ENCODE data around the gene PLD3. TPM values are rescaled to one million over a fixed set of nuclear protein-coding genes. Genes with fewer than 3 reads are reported as not detected.

Gene PLD3
- total RNA-seq, 2 donors from 2014 or later: 155 to 162 TPM

DNA sequence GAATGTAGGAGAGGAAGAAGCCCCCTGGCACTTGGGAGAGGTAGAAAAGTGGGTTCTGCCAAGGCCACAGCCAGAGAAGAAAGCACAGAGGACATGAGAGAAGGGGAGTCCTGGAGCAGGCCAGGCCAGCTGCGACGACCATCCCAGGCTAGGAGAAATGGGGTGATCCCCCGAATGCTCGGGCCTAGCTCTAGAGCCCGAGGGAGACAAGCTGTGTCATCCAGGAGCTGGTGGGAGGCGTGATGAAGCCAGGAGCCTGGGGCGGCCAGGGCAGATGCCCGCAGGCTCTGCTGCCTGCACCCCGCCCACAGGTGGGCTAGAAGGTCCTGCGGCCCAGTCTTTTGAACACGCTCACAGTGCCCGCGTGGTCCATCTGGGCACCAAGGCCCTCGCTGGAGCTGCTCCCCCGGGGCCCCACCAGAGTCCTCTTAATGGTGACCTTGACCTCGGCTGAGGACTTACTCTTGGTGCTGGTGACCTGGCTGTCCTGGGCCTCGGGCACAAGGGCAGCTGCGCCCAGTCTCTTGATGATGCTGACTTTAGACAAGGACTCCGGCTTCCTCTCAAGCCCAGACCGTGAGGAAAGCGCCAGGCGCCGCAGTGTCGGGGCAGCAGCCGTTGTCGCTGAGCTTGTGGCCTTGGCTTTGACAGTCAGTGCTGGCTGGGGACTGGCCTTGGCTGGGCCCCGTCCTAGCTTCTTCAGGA is 26.8 kb upstream of the PLD3 start:
- intact Hi-C loops (cut with DNase I): no loop called here
- Histone ChIP-seq H3K27ac (no peak overlapping the region), H3K9me3 (no peaks in the 10 kb centered on the region), H3K4me3 (no peak overlapping the region), H3K36me3 (replicated peaks in 1 of 2; ENCODE audit: insufficient read depth in 1 of 2, low read depth in 2 of 2) (peaks cover 10 to 27% of the 10 kb centered on the region in 2 donors), H3K27me3 (no peaks in the 10 kb centered on the region), H3K4me1 (no peaks in the 10 kb centered on the region)
- no peak for DNase-seq
- no peak for ATAC-seq
- TF ChIP-seq POLR2A (IDR thresholded peaks at IDR 0.05) (no peak), CTCF (IDR thresholded peaks at IDR 0.05) (no peak)
- WGBS, 2 donors: 89 to 95% methylated on average over 6 to 27 of the region's 27 CpGs

- 89 to 90% methylated on average over 2 to 7 of the region's 7 CpGs for WGBS, 2 donors
- TF ChIP-seq CTCF (IDR thresholded peaks at IDR 0.05) (no peak), POLR2A (IDR thresholded peaks at IDR 0.05) (no peak)
- ATAC-seq: no peak
- Histone ChIP-seq H3K4me1 (no peaks in the 10 kb centered on the region), H3K36me3 (replicated peaks in 1 of 2; ENCODE audit: insufficient read depth in 1 of 2, low read depth in 2 of 2) (peaks cover 10 to 27% of the 10 kb centered on the region in 2 donors), H3K27ac (no peak overlapping the region), H3K27me3 (no peaks in the 10 kb centered on the region), H3K4me3 (no peak overlapping the region), H3K9me3 (no peaks in the 10 kb centered on the region)
- DNase-seq: no peak
- intact Hi-C loops (cut with DNase I): no loop called here
Observed at GRCh38 chr19:40322271-40322610, 26.3 kb upstream of the PLD3 start.

- intact Hi-C loops (cut with DNase I): no loop called here
- DNase-seq: no peak
- Histone ChIP-seq H3K4me1 (no peaks in the 10 kb centered on the region), H3K36me3 (replicated peaks in 1 of 2; ENCODE audit: insufficient read depth in 1 of 2, low read depth in 2 of 2) (peaks cover 10 to 29% of the 10 kb centered on the region in 2 donors), H3K4me3 (no peak overlapping the region), H3K9me3 (no peaks in the 10 kb centered on the region), H3K27ac (no peak overlapping the region), H3K27me3 (no peaks in the 10 kb centered on the region)
- TF ChIP-seq POLR2A (IDR thresholded peaks at IDR 0.05) (no peak), CTCF (IDR thresholded peaks at IDR 0.05) (no peak)
- ATAC-seq: no peak
- 91 to 93% methylated on average over 12 to 15 of the region's 15 CpGs for WGBS, 2 donors
Observed at GRCh38 chr19:40322951-40323615, 25.4 kb upstream of the PLD3 start.

DNA sequence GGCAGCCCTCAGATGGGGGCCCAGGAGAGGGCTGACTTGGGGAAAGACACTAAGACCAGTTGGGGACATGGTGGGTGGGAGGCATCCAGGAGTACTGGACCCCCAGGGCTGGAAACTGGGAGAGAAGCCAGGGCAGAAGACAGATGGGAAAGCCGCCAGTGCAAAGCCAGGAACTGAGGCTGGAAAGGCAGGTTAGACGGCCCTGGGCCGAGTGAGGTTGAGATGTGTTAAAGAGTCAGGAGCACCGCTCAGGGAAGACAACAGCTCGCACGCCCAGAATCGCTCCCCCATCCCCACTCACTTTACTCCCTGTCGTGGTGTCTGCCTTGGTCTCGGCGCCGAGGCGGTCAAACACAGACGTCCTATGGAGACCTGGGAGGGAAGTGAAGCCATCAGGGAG is 24.8 kb upstream of the PLD3 start:
- no peak for DNase-seq

More for the DNA sequence above, 24.8 kb upstream of the PLD3 start:
- TF ChIP-seq POLR2A (IDR thresholded peaks at IDR 0.05) (no peak), CTCF (IDR thresholded peaks at IDR 0.05) (no peak)
- H3K4me1 ChIP-seq: no peaks in the 10 kb centered on the region
- WGBS, 2 donors: 85 to 89% methylated on average over 11 to 13 of the region's 13 CpGs
- ATAC-seq: no peak
- no peak overlapping the region for H3K4me3 ChIP-seq
- no peak overlapping the region for H3K27ac ChIP-seq
- peaks cover 10 to 32% of the 10 kb centered on the region in 2 donors for H3K36me3 ChIP-seq (replicated peaks in 1 of 2; ENCODE audit: insufficient read depth in 1 of 2, low read depth in 2 of 2)
- no peaks in the 10 kb centered on the region for H3K27me3 ChIP-seq
- H3K9me3 ChIP-seq: no peaks in the 10 kb centered on the region
- intact Hi-C loops (cut with DNase I): no loop called here

Data from body of pancreas (tissue), 4 donors.